ENCODE measurements around the gene SLC4A7. TPM values are rescaled to one million over a fixed set of nuclear protein-coding genes. Genes with fewer than 3 reads are reported as not detected.
"Not testable (repeated sequence)": the region's sequence is repeated elsewhere in the genome, so short reads cannot be mapped to it uniquely, and the experiment has no call there.

Gene SLC4A7
- 10 to 100 TPM in 5 of 6 donors, 1 to 10 TPM in 1; 3.8 to 21.0 (median 12.2) TPM for polyA plus RNA-seq (ENCODE audit: low read depth in 6 of 6)

GRCh38 chr3:27484015-27484844, at the start of gene SLC4A7:
Gene SLC4A7 (minus strand): TSS chr3:27484384. CDS start chr3:27484126, 258 bp downstream.
- H3K4me3 Mint-ChIP-seq, result peak within 1 kb of the TSS; percentile 94 to 100 (median 99)
- no peaks in the 10 kb centered on the region for H3K9me3 Mint-ChIP-seq
- H3K27ac Mint-ChIP-seq, result peak within 1 kb of the TSS; percentile 88 to 98 (median 96)
- peaks cover 0 to 6% of the 10 kb centered on the region in 2 donors for H3K36me3 Mint-ChIP-seq
- H3K27me3 Mint-ChIP-seq, result no peaks in the 10 kb centered on the region
- DNase-seq (peak; percentile 98), ATAC-seq (ENCODE audit: low read depth in 2 of 2) (peak; percentile 86)
- peaks cover 24 to 48% (median 29%) of the 10 kb centered on the region in 3 donors for H3K4me1 Mint-ChIP-seq

- Mint-ChIP-seq H3K27ac (no peak overlapping the region), H3K36me3 (no peaks in the 10 kb centered on the region)
- DNase-seq, result no peak
Observed at GRCh38 chr3:27533261-27533607, 49.0 kb upstream of the SLC4A7 start.

GRCh38 chr3:27532426-27533260, 48.5 kb upstream of the SLC4A7 start:
- Mint-ChIP-seq H3K4me1 (peaks cover 11 to 15% (median 11%) of the 10 kb centered on the region in 3 donors), H3K27me3 (no peaks in the 10 kb centered on the region), H3K27ac (no peak overlapping the region), H3K36me3 (no peaks in the 10 kb centered on the region), H3K9me3 (no peaks in the 10 kb centered on the region), H3K4me3 (no peak overlapping the region)
- DNase-seq, result no peak
- no peak for ATAC-seq (ENCODE audit: low read depth in 2 of 2)

More at GRCh38 chr3:27533261-27533607, 49.0 kb upstream of the SLC4A7 start:
- no peak overlapping the region for H3K4me3 Mint-ChIP-seq
- peaks cover 11 to 15% (median 11%) of the 10 kb centered on the region in 3 donors for H3K4me1 Mint-ChIP-seq
- no peaks in the 10 kb centered on the region for H3K27me3 Mint-ChIP-seq
- H3K9me3 Mint-ChIP-seq, result no peaks in the 10 kb centered on the region
- ATAC-seq (ENCODE audit: low read depth in 2 of 2), result no peak

DNA sequence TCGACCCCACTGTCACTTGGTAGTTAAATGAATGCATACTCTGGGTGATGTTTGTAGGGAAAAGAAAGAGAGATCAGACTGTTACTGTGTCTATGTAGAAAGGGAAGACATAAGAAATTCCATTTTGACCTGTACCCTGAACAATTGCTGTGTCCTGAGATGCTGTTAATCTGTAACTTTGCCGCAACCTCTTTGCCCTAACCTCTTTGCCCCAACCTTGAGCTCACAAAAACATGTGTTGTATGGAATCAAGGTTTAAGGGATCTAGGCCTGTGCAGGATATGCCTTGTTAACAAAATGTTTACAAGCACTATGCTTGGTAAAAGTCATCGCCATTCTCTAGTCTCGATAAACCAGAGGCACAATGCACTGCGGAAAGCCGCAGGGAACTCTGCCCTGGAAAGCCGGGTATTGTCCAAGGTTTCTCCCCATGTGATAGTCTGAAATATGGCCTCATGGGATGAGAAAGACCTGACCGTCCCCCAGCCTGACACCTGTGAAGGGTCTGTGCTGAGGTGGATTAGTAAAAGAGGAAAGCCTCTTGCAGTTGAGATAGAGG, 47.1 kb upstream of the SLC4A7 start:
- ATAC-seq (ENCODE audit: low read depth in 2 of 2); H3K27me3 Mint-ChIP-seq; DNase-seq; H3K4me3 Mint-ChIP-seq; H3K9me3 Mint-ChIP-seq; H3K27ac Mint-ChIP-seq; H3K36me3 Mint-ChIP-seq: not testable (repeated sequence)
- H3K4me1 Mint-ChIP-seq, result peaks cover 11 to 15% (median 11%) of the 10 kb centered on the region in 3 donors

DNA sequence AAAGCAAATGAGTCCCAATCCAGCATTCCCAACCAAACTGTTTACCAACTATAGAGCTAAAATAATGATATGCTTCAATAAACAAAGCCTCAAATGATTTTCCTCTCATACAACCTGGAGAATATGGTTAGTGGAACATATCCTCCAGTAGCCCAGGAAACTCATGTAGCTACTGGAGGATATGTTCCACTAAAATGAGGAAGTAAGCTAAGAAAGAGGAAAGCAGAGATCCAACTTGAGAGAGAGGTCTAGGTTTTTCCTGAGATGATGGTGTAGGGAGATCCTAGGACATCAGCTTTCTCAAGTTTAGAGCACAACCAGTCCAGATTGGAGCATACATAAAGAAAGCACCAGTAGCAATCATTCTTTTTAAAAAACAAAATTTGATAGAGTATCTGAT, 44.6 kb upstream of the SLC4A7 start:
- Mint-ChIP-seq H3K27me3 (no peaks in the 10 kb centered on the region), H3K27ac (no peak overlapping the region), H3K9me3 (no peaks in the 10 kb centered on the region), H3K4me3 (no peak overlapping the region), H3K4me1 (peaks cover 3% of the 10 kb centered on the region in 3 donors), H3K36me3 (no peaks in the 10 kb centered on the region)
- ATAC-seq (ENCODE audit: low read depth in 2 of 2), result no peak
- DNase-seq, result no peak

DNA sequence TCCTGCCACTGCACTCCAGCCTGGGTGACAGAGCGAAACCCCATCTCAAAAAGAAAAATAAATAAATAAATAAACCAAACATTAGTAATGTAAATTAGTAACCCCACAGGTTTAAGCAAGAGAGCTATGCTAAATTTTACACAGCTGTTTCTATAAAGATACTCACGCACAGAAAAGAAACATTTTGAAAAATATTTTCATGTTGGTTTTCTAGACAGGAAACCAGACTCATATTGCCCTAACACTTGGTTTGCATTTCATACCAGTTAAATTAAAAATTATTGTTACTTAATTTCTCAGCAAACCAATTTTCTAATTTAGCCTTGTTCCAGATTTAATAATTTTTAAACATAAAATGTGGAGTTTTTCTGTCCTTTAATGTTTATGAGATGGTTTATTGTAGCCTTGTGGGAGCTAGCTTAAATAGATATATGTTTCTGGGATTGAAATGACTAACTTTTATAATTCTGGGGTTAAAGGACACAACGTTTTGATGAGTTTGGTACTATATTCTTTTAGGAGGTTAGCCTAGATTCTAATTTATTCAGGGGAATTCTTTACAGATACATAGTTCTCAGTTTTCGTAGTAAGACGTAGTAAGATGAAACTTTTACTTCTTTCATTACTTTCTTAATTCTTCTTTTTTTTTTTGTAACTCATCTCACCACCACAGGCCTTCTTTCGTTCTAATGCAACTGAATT, 42.6 kb upstream of the SLC4A7 start:
- ATAC-seq (ENCODE audit: low read depth in 2 of 2), result no peak
- no peak overlapping the region for H3K4me3 Mint-ChIP-seq

GRCh38 chr3:27521872-27522265, 37.7 kb upstream of the SLC4A7 start:
- Mint-ChIP-seq H3K27ac (no peak overlapping the region), H3K4me3 (no peak overlapping the region), H3K36me3 (no peaks in the 10 kb centered on the region), H3K9me3 (peaks cover 0 to 2% (median 0%) of the 10 kb centered on the region in 7 donors), H3K27me3 (no peaks in the 10 kb centered on the region), H3K4me1 (no peaks in the 10 kb centered on the region)
- DNase-seq, result no peak
- no peak for ATAC-seq (ENCODE audit: low read depth in 2 of 2)

More for the DNA sequence above, 42.6 kb upstream of the SLC4A7 start:
- H3K9me3 Mint-ChIP-seq, result no peaks in the 10 kb centered on the region
- DNase-seq, result no peak
- no peak overlapping the region for H3K27ac Mint-ChIP-seq
- H3K36me3 Mint-ChIP-seq, result no peaks in the 10 kb centered on the region
- no peaks in the 10 kb centered on the region for H3K4me1 Mint-ChIP-seq
- no peaks in the 10 kb centered on the region for H3K27me3 Mint-ChIP-seq

GRCh38 chr3:27521179-27521871, 37.1 kb upstream of the SLC4A7 start:
- Mint-ChIP-seq H3K36me3 (no peaks in the 10 kb centered on the region), H3K27ac (peak overlapping the region in 1 of 6 donors; percentile 5), H3K4me1 (no peaks in the 10 kb centered on the region), H3K27me3 (no peaks in the 10 kb centered on the region), H3K9me3 (peaks cover 0 to 2% (median 0%) of the 10 kb centered on the region in 7 donors), H3K4me3 (no peak overlapping the region)
- ATAC-seq (ENCODE audit: low read depth in 2 of 2) (no peak), DNase-seq (no peak)

- Mint-ChIP-seq H3K4me3 (no peak overlapping the region), H3K36me3 (no peaks in the 10 kb centered on the region), H3K27me3 (no peaks in the 10 kb centered on the region), H3K27ac (no peak overlapping the region), H3K9me3 (no peaks in the 10 kb centered on the region), H3K4me1 (no peaks in the 10 kb centered on the region)
- no peak for ATAC-seq (ENCODE audit: low read depth in 2 of 2)
- DNase-seq, result no peak
Observed at GRCh38 chr3:27511724-27512422, 27.7 kb upstream of the SLC4A7 start.

- Mint-ChIP-seq H3K27ac (no peak overlapping the region), H3K4me1 (no peaks in the 10 kb centered on the region), H3K36me3 (no peaks in the 10 kb centered on the region), H3K27me3 (no peaks in the 10 kb centered on the region), H3K9me3 (peaks cover 0 to 5% (median 0%) of the 10 kb centered on the region in 7 donors), H3K4me3 (no peak overlapping the region)
- ATAC-seq (ENCODE audit: low read depth in 2 of 2), result no peak
- DNase-seq, result no peak
Observed at GRCh38 chr3:27509376-27509775, 25.2 kb upstream of the SLC4A7 start.

GRCh38 chr3:27508424-27508823, 24.2 kb upstream of the SLC4A7 start:
- no peaks in the 10 kb centered on the region for H3K36me3 Mint-ChIP-seq
- peaks cover 0 to 5% (median 0%) of the 10 kb centered on the region in 7 donors for H3K9me3 Mint-ChIP-seq
- DNase-seq, result no peak
- no peak overlapping the region for H3K4me3 Mint-ChIP-seq
- H3K27me3 Mint-ChIP-seq, result no peaks in the 10 kb centered on the region
- H3K27ac Mint-ChIP-seq, result no peak overlapping the region
- no peaks in the 10 kb centered on the region for H3K4me1 Mint-ChIP-seq
- no peak for ATAC-seq (ENCODE audit: low read depth in 2 of 2)

DNA sequence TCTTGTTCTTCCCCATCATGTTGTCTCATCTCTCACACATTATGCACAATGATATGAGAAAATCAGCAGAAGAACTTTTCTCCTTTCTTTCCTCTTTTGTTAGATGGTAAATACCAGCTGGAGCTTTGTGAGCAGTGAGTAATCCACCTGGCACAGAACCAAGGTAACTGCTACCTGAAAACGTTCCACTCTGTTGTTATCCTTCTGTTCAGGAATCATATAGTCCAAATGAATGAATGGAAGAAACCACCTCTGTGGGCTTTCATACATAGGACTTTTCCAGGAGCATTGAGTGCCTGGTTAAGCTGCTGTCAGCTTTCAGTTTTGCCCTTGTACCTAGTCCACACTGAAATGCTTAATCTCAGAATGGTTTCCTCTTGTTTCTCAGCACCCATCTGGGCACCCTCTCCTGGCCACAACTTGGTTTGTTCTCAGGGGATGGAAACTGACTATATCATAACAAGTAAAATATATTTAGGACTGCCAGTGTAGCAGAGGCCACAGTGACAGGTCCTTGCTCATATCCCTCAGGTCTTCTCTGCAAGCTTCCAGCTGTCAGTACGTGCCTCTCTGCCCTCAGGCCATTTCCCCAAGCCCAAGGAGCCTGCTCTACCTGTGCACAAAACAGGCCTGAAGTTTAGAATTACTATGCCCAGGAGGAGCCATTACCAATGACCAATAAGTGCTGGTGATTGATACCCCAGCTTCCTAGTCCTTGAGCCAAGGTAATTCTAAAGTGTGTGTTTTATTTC, 23.5 kb upstream of the SLC4A7 start:
- Mint-ChIP-seq H3K9me3 (peaks cover 0 to 5% (median 0%) of the 10 kb centered on the region in 7 donors), H3K27ac (no peak overlapping the region), H3K27me3 (no peaks in the 10 kb centered on the region), H3K4me3 (no peak overlapping the region), H3K36me3 (no peaks in the 10 kb centered on the region), H3K4me1 (no peaks in the 10 kb centered on the region)
- ATAC-seq (ENCODE audit: low read depth in 2 of 2), result no peak
- no peak for DNase-seq
